Naive B cell (primary cell): ENCODE data around the gene ATP10A. TPM values are rescaled to one million over a fixed set of nuclear protein-coding genes. Genes with fewer than 3 reads are reported as not detected.

ENCODE experiments used
- ATAC-seq, 2 donors: fragments of 150-1000 bp; cut with Tn5 transposase; 2 replicates each; pipeline ENCODE4 v1.10.0; 2021; ENCODE audit warnings: low read depth in 2 of 2, mild to moderate bottlenecking in 2 of 2, moderate library complexity in 2 of 2
- DNase-seq: peaks from one replicate; pipeline ENCODE4 v3.0.0; 2022
- H3K27ac Mint-ChIP-seq, 6 donors: one replicate each; pipeline ENCODE4 v1.8.0; 2020 to 2022; ENCODE audit warnings: mild to moderate bottlenecking in 6 of 6, mixed read lengths in 6 of 6, moderate library complexity in 5 of 6, inconsistent platforms in 2 of 6
- H3K27me3 Mint-ChIP-seq, 3 donors: one replicate each; pipeline ENCODE4 v1.8.0; 2021 to 2022; ENCODE audit warnings: mixed read lengths in 3 of 3, mild to moderate bottlenecking in 1 of 3
- H3K36me3 Mint-ChIP-seq, 2 donors: one replicate each; pipeline ENCODE4 v1.8.0; 2020 to 2022; ENCODE audit warnings: mixed read lengths in 2 of 2, inconsistent platforms in 1 of 2, mild to moderate bottlenecking in 1 of 2
- H3K4me1 Mint-ChIP-seq, 3 donors: one replicate each; pipeline ENCODE4 v1.8.0; 2020 to 2022; ENCODE audit warnings: mixed read lengths in 3 of 3, inconsistent platforms in 1 of 3, mild to moderate bottlenecking in 1 of 3, moderate library complexity in 1 of 3
- H3K4me3 Mint-ChIP-seq, 8 donors: one replicate each; pipeline ENCODE4 v1.8.0; 2020 to 2022; ENCODE audit warnings: mild to moderate bottlenecking in 8 of 8, mixed read lengths in 8 of 8, moderate library complexity in 8 of 8, inconsistent platforms in 2 of 8
- H3K9me3 Mint-ChIP-seq, 7 donors: one replicate each; pipeline ENCODE4 v1.8.0; 2020 to 2022; ENCODE audit warnings: mixed read lengths in 7 of 7, mild to moderate bottlenecking in 5 of 7, inconsistent platforms in 2 of 7, moderate library complexity in 1 of 7
- polyA plus RNA-seq, 6 donors: library from polyadenylated mRNA; unstranded; fragments of 300-500 nt; fragmentation: Illumina TruSeq; gene quantifications; one replicate each; pipeline ENCODE4 v1.2.3, GENCODE V29; 2021; ENCODE audit warnings: low read depth in 6 of 6

ATP10A gene
- polyA plus RNA-seq, 6 donors from 2014 or later, result 0.14 to 0.15 TPM; not detected in 4

GRCh38 chr15:25876231-25877140, 13.4 kb upstream of the ATP10A start:
- Mint-ChIP-seq H3K4me1 (peaks cover 0 to 4% (median 0%) of the 10 kb centered on the region in 3 donors), H3K36me3 (no peaks in the 10 kb centered on the region), H3K27me3 (peaks cover 0 to 8% (median 0%) of the 10 kb centered on the region in 3 donors), H3K9me3 (peaks cover 0 to 3% (median 0%) of the 10 kb centered on the region in 7 donors), H3K4me3 (no peak overlapping the region), H3K27ac (peak overlapping the region in 1 of 6 donors; percentile 57)
- ATAC-seq (no peak), DNase-seq (no peak)

GRCh38 chr15:25875566-25875965, 12.4 kb upstream of the ATP10A start:
- Mint-ChIP-seq H3K4me3 (no peak overlapping the region), H3K36me3 (no peaks in the 10 kb centered on the region), H3K27me3 (peaks cover 0 to 8% (median 0%) of the 10 kb centered on the region in 3 donors), H3K9me3 (peaks cover 0 to 3% (median 0%) of the 10 kb centered on the region in 7 donors), H3K27ac (no peak overlapping the region), H3K4me1 (peaks cover 0 to 4% (median 0%) of the 10 kb centered on the region in 3 donors)
- ATAC-seq (no peak), DNase-seq (no peak)

GRCh38 chr15:25874379-25874778, 11.3 kb upstream of the ATP10A start:
- Mint-ChIP-seq H3K27ac (no peak overlapping the region), H3K27me3 (peaks cover 0 to 8% (median 0%) of the 10 kb centered on the region in 3 donors), H3K9me3 (peaks cover 0 to 3% (median 0%) of the 10 kb centered on the region in 7 donors), H3K36me3 (no peaks in the 10 kb centered on the region), H3K4me3 (no peak overlapping the region), H3K4me1 (no peaks in the 10 kb centered on the region)
- no peak for DNase-seq
- ATAC-seq, result no peak

GRCh38 chr15:25871403-25871802, 8.3 kb upstream of the ATP10A start:
- Mint-ChIP-seq H3K36me3 (no peaks in the 10 kb centered on the region), H3K27ac (no peak overlapping the region), H3K27me3 (peaks cover 4 to 7% (median 6%) of the 10 kb centered on the region in 3 donors), H3K4me3 (no peak overlapping the region), H3K4me1 (no peaks in the 10 kb centered on the region), H3K9me3 (no peaks in the 10 kb centered on the region)
- DNase-seq, result no peak
- no peak for ATAC-seq

- ATAC-seq (no peak), DNase-seq (no peak)
- peaks cover 0 to 3% (median 0%) of the 10 kb centered on the region in 7 donors for H3K9me3 Mint-ChIP-seq
- peaks cover 9 to 11% (median 10%) of the 10 kb centered on the region in 3 donors for H3K27me3 Mint-ChIP-seq
- H3K27ac Mint-ChIP-seq, result no peak overlapping the region
- no peaks in the 10 kb centered on the region for H3K36me3 Mint-ChIP-seq
- H3K4me1 Mint-ChIP-seq, result no peaks in the 10 kb centered on the region
- H3K4me3 Mint-ChIP-seq, result no peak overlapping the region
These were observed 7.8 kb upstream of the ATP10A start for GRCh38 chr15:25870938-25871337.

- peaks cover 0 to 3% (median 0%) of the 10 kb centered on the region in 7 donors for H3K9me3 Mint-ChIP-seq
- peaks cover 0 to 3% (median 0%) of the 10 kb centered on the region in 3 donors for H3K4me1 Mint-ChIP-seq
- H3K36me3 Mint-ChIP-seq, result no peaks in the 10 kb centered on the region
- ATAC-seq, result no peak
- H3K27ac Mint-ChIP-seq, result no peak overlapping the region
- peak overlapping the region in 1 of 8 donors; percentile 56 for H3K4me3 Mint-ChIP-seq
- DNase-seq, result no peak
- H3K27me3 Mint-ChIP-seq, result peaks cover 14 to 21% (median 20%) of the 10 kb centered on the region in 3 donors
These were observed 6.6 kb upstream of the ATP10A start for GRCh38 chr15:25869701-25870100.

GRCh38 chr15:25866874-25867273, 3.7 kb upstream of the ATP10A start:
- H3K27me3 Mint-ChIP-seq, result peaks cover 19 to 41% (median 34%) of the 10 kb centered on the region in 3 donors
- H3K27ac Mint-ChIP-seq, result no peak overlapping the region
- no peaks in the 10 kb centered on the region for H3K36me3 Mint-ChIP-seq
- DNase-seq (no peak), ATAC-seq (no peak)
- H3K9me3 Mint-ChIP-seq, result peaks cover 0 to 3% (median 0%) of the 10 kb centered on the region in 7 donors
- peaks cover 4 to 10% (median 8%) of the 10 kb centered on the region in 3 donors for H3K4me1 Mint-ChIP-seq
- H3K4me3 Mint-ChIP-seq, result peak overlapping the region in 1 of 8 donors; percentile 44

GRCh38 chr15:25866251-25866650, 3.1 kb upstream of the ATP10A start:
- peaks cover 9 to 13% (median 10%) of the 10 kb centered on the region in 3 donors for H3K4me1 Mint-ChIP-seq
- DNase-seq, result no peak
- H3K27ac Mint-ChIP-seq, result no peak overlapping the region
- no peaks in the 10 kb centered on the region for H3K36me3 Mint-ChIP-seq
- H3K4me3 Mint-ChIP-seq, result peak overlapping the region in 1 of 8 donors; percentile 3
- ATAC-seq, result no peak
- peaks cover 0 to 3% (median 0%) of the 10 kb centered on the region in 7 donors for H3K9me3 Mint-ChIP-seq
- H3K27me3 Mint-ChIP-seq, result peaks cover 24 to 47% (median 40%) of the 10 kb centered on the region in 3 donors

- peaks cover 0 to 3% (median 0%) of the 10 kb centered on the region in 7 donors for H3K9me3 Mint-ChIP-seq
- H3K27ac Mint-ChIP-seq, result peak overlapping the region in 1 of 6 donors; percentile 47
- H3K27me3 Mint-ChIP-seq, result peaks cover 37 to 60% (median 50%) of the 10 kb centered on the region in 3 donors
- H3K4me1 Mint-ChIP-seq, result peaks cover 20 to 26% (median 22%) of the 10 kb centered on the region in 3 donors
- ATAC-seq (no peak), DNase-seq (no peak)
- H3K4me3 Mint-ChIP-seq, result peak overlapping the region in 6 of 8 donors; percentile 1 to 75 (median 56)
- H3K36me3 Mint-ChIP-seq, result no peaks in the 10 kb centered on the region
These were observed 1.8 kb upstream of the ATP10A start for GRCh38 chr15:25864966-25865365.

GRCh38 chr15:25863968-25864580, 947 bp upstream of the ATP10A start:
- DNase-seq, result no peak
- peaks cover 0 to 3% (median 0%) of the 10 kb centered on the region in 7 donors for H3K9me3 Mint-ChIP-seq
- H3K27me3 Mint-ChIP-seq, result peaks cover 42 to 67% (median 51%) of the 10 kb centered on the region in 3 donors
- ATAC-seq, result no peak
- H3K4me1 Mint-ChIP-seq, result peaks cover 20 to 27% (median 23%) of the 10 kb centered on the region in 3 donors
- H3K4me3 Mint-ChIP-seq, result peak overlapping the region; percentile 69 to 90 (median 84)
- H3K27ac Mint-ChIP-seq, result no peak overlapping the region
- no peaks in the 10 kb centered on the region for H3K36me3 Mint-ChIP-seq

GRCh38 chr15:25862472-25863110, 536 bp downstream of the ATP10A start:
- H3K27me3 Mint-ChIP-seq, result peaks cover 52 to 79% (median 62%) of the 10 kb centered on the region in 3 donors
- peaks cover 20 to 27% (median 23%) of the 10 kb centered on the region in 3 donors for H3K4me1 Mint-ChIP-seq
- peak overlapping the region; percentile 54 to 91 (median 84) for H3K4me3 Mint-ChIP-seq
- H3K27ac Mint-ChIP-seq, result peak overlapping the region in 1 of 6 donors; percentile 42
- no peaks in the 10 kb centered on the region for H3K36me3 Mint-ChIP-seq
- H3K9me3 Mint-ChIP-seq, result peaks cover 0 to 3% (median 0%) of the 10 kb centered on the region in 7 donors
- DNase-seq, result no peak
- ATAC-seq, result peak; percentile 51 to 67

- Mint-ChIP-seq H3K4me1 (peaks cover 20 to 27% (median 23%) of the 10 kb centered on the region in 3 donors), H3K27ac (no peak overlapping the region)
- DNase-seq, result no peak
These were observed 1.1 kb downstream of the ATP10A start for GRCh38 chr15:25862071-25862471.

More at GRCh38 chr15:25862071-25862471, 1.1 kb downstream of the ATP10A start:
- ATAC-seq, result peak in 1 of 2 donors; percentile 9
- H3K4me3 Mint-ChIP-seq, result peak overlapping the region; percentile 54 to 91 (median 84)
- peaks cover 0 to 3% (median 0%) of the 10 kb centered on the region in 7 donors for H3K9me3 Mint-ChIP-seq
- H3K36me3 Mint-ChIP-seq, result no peaks in the 10 kb centered on the region
- H3K27me3 Mint-ChIP-seq, result peaks cover 57 to 79% (median 62%) of the 10 kb centered on the region in 3 donors
